MM.1S (cell line): ENCODE measurements around the gene PLK2.

Source experiments
- DNase-seq: peaks from one replicate; pipeline ENCODE4 v3.0.0-alpha.2; 2015
- H2AFZ ChIP-seq: fragments of 300-600 bp; sonication (generic); 2 replicates; pipeline ENCODE4 v1.6.0; 2016; ENCODE audit warnings: antibody characterized with exemption, low read length
- H3F3A ChIP-seq: fragments of 300-600 bp; sonication (generic); 2 replicates; pipeline ENCODE4 v1.6.1; 2016; ENCODE audit warnings: mild to moderate bottlenecking, antibody characterized with exemption, low read length, moderate library complexity, mixed read lengths; ENCODE audit not compliant: insufficient read depth
- H3K27ac ChIP-seq: fragments of 300-600 bp; sonication (generic); 2 replicates; pipeline ENCODE4 v1.5.1; 2016; ENCODE audit warnings: mild to moderate bottlenecking, low read length
- H3K27me3 ChIP-seq: fragments of 300-600 bp; sonication (generic); replicated peaks from 2 replicates; pipeline ENCODE4 v1.6.0; 2016; ENCODE audit warnings: low read length; ENCODE audit not compliant: insufficient read depth
- H3K36me3 ChIP-seq: fragments of 300-600 bp; sonication (generic); replicated peaks from 2 replicates; pipeline ENCODE4 v1.6.1; 2016; ENCODE audit warnings: mild to moderate bottlenecking, low read length, mixed read lengths; ENCODE audit not compliant: insufficient read depth
- H3K4me1 ChIP-seq: fragments of 300-600 bp; sonication (generic); 2 replicates; pipeline ENCODE4 v1.6.1; 2016; ENCODE audit warnings: low read length, mixed read lengths
- H3K4me2 ChIP-seq: fragments of 300-600 bp; sonication (generic); 2 replicates; pipeline ENCODE4 v1.6.0; 2016; ENCODE audit warnings: low read depth, low read length
- H3K4me3 ChIP-seq: fragments of 300-600 bp; sonication (generic); 2 replicates; pipeline ENCODE4 v1.5.1; 2016; ENCODE audit warnings: low read length, mixed read lengths
- H3K79me2 ChIP-seq: fragments of 300-600 bp; sonication (generic); 2 replicates; pipeline ENCODE4 v1.6.1; 2016; ENCODE audit warnings: mixed run types, low read length, mixed read lengths
- H3K9ac ChIP-seq: fragments of 300-600 bp; sonication (generic); 2 replicates; pipeline ENCODE4 v1.6.1; 2016; ENCODE audit warnings: low read length, mixed read lengths
- H3K9me2 ChIP-seq: fragments of 300-600 bp; sonication (generic); replicated peaks from 2 replicates; pipeline ENCODE4 v1.6.1; 2016; ENCODE audit warnings: mild to moderate bottlenecking, low read length, mixed read lengths; ENCODE audit not compliant: insufficient read depth
- H3K9me3 ChIP-seq: fragments of 300-600 bp; sonication (generic); replicated peaks from 2 replicates; pipeline ENCODE4 v1.6.1; 2016; ENCODE audit warnings: mild to moderate bottlenecking, low read length, mixed read lengths; ENCODE audit not compliant: insufficient read depth
- H4K20me1 ChIP-seq: fragments of 300-600 bp; sonication (generic); 2 replicates; pipeline ENCODE4 v1.6.1; 2016; ENCODE audit warnings: mild to moderate bottlenecking, low read length, moderate library complexity, mixed read lengths; ENCODE audit not compliant: insufficient read depth
- CTCF ChIP-seq: fragments of 300-600 bp; sonication (generic); IDR thresholded peaks from 2 replicates; pipeline ENCODE4 v1.5.1; 2016; ENCODE audit warnings: antibody characterized with exemption, low read length, mixed read lengths
- EZH2 ChIP-seq: fragments of 300-600 bp; sonication (generic); optimal IDR thresholded peaks from 2 replicates; pipeline ENCODE3; 2017; ENCODE audit warnings: low read depth, mild to moderate bottlenecking, antibody characterized with exemption, low read length, mixed read lengths
- EZH2phosphoT487 ChIP-seq: fragments of 300-600 bp; sonication (generic); IDR thresholded peaks from 2 replicates; pipeline ENCODE4 v1.6.1; 2018; ENCODE audit warnings: antibody characterized with exemption, low read length

PLK2 gene

DNA sequence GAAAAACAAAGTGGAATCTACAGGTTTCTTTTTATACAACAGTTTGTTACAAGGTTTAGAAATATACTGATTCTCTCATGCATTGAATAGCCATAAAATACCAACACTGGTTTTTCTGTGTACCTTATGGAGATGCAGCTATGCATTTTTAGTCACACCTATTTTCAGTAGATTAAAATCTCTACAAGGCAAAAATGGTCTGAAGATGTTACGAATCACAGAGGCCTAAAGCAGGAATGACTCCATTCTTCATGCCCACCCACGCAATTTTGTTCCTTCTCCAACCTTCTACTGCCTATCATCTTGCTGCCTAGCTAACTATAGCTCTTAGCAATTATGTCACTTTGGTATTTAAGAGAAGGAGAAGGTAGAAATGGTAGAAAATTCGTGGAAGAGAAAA lies 9.9 kb downstream of the PLK2 start:
- Histone ChIP-seq H3K4me2 (no peak overlapping the region), H3K79me2 (no peaks in the 10 kb centered on the region), H3K9ac (no peak overlapping the region), H3K9me3 (no peaks in the 10 kb centered on the region), H3K9me2 (no peaks in the 10 kb centered on the region), H4K20me1 (no peaks in the 10 kb centered on the region), H3K4me1 (no peaks in the 10 kb centered on the region), H2AFZ (no peak overlapping the region), H3F3A (no peaks in the 10 kb centered on the region), H3K27me3 (no peaks in the 10 kb centered on the region), H3K27ac (no peak overlapping the region), H3K36me3 (no peaks in the 10 kb centered on the region; the same call in 1 of the 2 replicates), H3K4me3 (no peak overlapping the region)
- no peak for DNase-seq
- no peak for TF ChIP-seq EZH2
- no peak for TF ChIP-seq CTCF
- no peak for TF ChIP-seq EZH2phosphoT487

DNA sequence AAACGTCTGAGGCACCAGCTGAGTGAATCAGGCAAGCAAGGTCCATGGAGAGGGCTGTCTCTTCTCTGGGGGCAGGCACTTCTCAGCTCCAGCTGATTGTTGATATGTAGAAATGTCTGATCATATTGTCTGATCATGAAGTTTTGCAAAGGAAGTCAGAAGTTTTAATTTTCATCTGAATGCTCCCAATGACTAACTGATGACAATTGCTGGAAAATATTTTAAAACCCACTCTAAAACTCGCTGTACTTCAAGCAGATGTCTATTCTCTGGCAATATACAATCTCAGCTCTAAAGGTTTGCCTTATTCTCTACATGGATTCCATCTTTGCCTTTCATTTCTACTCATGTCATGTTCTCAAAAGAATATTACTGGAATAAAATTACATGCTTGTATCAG lies 12.7 kb downstream of the PLK2 start:
- no peak overlapping the region for H3K9ac ChIP-seq
- H3K27me3 ChIP-seq = no peaks in the 10 kb centered on the region
- no peaks in the 10 kb centered on the region for H3K36me3 ChIP-seq
- no peak for TF ChIP-seq CTCF
- no peak for TF ChIP-seq EZH2
- no peak for TF ChIP-seq EZH2phosphoT487
- H2AFZ ChIP-seq = no peak overlapping the region
- H3K4me2 ChIP-seq = no peak overlapping the region
- H3K9me2 ChIP-seq = no peaks in the 10 kb centered on the region
- no peak overlapping the region for H3K27ac ChIP-seq
- no peak for DNase-seq
- H4K20me1 ChIP-seq = no peaks in the 10 kb centered on the region
- H3K4me1 ChIP-seq = no peaks in the 10 kb centered on the region
- no peaks in the 10 kb centered on the region for H3F3A ChIP-seq
- H3K79me2 ChIP-seq = no peaks in the 10 kb centered on the region
- H3K9me3 ChIP-seq = no peaks in the 10 kb centered on the region
- no peak overlapping the region for H3K4me3 ChIP-seq

DNA sequence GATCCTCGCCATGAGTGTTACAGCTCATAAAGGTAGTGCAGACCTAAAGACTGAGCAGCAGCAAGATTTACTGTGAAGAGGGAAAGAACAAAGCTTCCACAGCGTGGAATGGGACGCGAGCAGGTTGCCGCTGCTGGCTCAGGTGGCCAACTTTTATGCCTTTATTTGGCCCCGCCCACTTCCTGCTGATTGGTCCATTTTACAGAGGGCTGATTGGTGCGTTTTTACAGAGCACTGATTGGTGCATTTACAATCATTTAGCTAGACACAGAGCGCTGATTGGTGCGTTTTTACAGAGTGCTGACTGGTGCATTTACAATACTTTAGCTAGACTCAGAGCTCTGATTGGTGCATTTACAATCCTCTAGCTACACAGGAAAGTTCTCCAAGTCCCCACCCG lies 13.9 kb downstream of the PLK2 start:
- Histone ChIP-seq H2AFZ (no peak overlapping the region), H3K79me2 (no peaks in the 10 kb centered on the region), H3F3A (no peaks in the 10 kb centered on the region), H3K27me3 (no peaks in the 10 kb centered on the region), H3K9me3 (no peaks in the 10 kb centered on the region), H3K9ac (no peak overlapping the region), H3K4me1 (no peaks in the 10 kb centered on the region), H3K4me3 (no peak overlapping the region), H3K27ac (no peak overlapping the region), H3K9me2 (no peaks in the 10 kb centered on the region), H3K4me2 (no peak overlapping the region), H4K20me1 (no peaks in the 10 kb centered on the region), H3K36me3 (no peaks in the 10 kb centered on the region)
- TF ChIP-seq CTCF (no peak), EZH2phosphoT487 (no peak), EZH2 (no peak)
- DNase-seq = no peak
